ENCODE results near the gene ASIC3.
"Not testable (repeated sequence)": the region's sequence is repeated elsewhere in the genome, so short reads cannot be mapped to it uniquely, and the experiment has no call there.

The ASIC3 gene

GRCh38 chr7:151034312-151035025 lies 13.9 kb upstream of the ASIC3 start:
- DNase-seq: no peak

GRCh38 chr7:151035026-151035717 lies 13.2 kb upstream of the ASIC3 start:
- no peak for DNase-seq

- no peak for DNase-seq
Measured at GRCh38 chr7:151035902-151036301, 12.4 kb upstream of the ASIC3 start.

- DNase-seq: peak; percentile 84
Measured at GRCh38 chr7:151038951-151039849, 9.1 kb upstream of the ASIC3 start.

- DNase-seq: no peak
Measured at GRCh38 chr7:151039850-151040548, 8.3 kb upstream of the ASIC3 start.

- DNase-seq: no peak
Measured at GRCh38 chr7:151040616-151041375, 7.5 kb upstream of the ASIC3 start.

GRCh38 chr7:151043449-151043848 lies 4.9 kb upstream of the ASIC3 start:
- DNase-seq: not testable (repeated sequence)

GRCh38 chr7:151043959-151044358 lies 4.4 kb upstream of the ASIC3 start:
- no peak for DNase-seq

- no peak for DNase-seq
Measured at GRCh38 chr7:151045262-151045661, 3.1 kb upstream of the ASIC3 start.

GRCh38 chr7:151045967-151046366 lies 2.4 kb upstream of the ASIC3 start:
- no peak for DNase-seq

- DNase-seq: no peak
Measured at GRCh38 chr7:151046603-151047573, 1.4 kb upstream of the ASIC3 start.

GRCh38 chr7:151048911-151049463 lies 656 bp downstream of the ASIC3 start:
- no peak for DNase-seq

- no peak for DNase-seq
Measured at GRCh38 chr7:151051108-151051507, 2.8 kb downstream of the ASIC3 start.

GRCh38 chr7:151053096-151053495 lies 4.8 kb downstream of the ASIC3 start:
- DNase-seq: no peak

GRCh38 chr7:151053751-151054150 lies 5.4 kb downstream of the ASIC3 start:
- no peak for DNase-seq

- no peak for DNase-seq
Measured at GRCh38 chr7:151056283-151056665, 7.9 kb downstream of the ASIC3 start.

- DNase-seq: no peak
Measured at GRCh38 chr7:151056666-151057505, 8.6 kb downstream of the ASIC3 start.

GRCh38 chr7:151057506-151057988 lies 9.2 kb downstream of the ASIC3 start, which contains the start of gene CDK5:
CDK5 (minus strand) TSS chr7:151057897; CDS start chr7:151057848, 49 bp downstream.
- DNase-seq: peak; percentile 16
